HUES64 (cell line): Measurements from ENCODE around the gene CSF1R.

Experiments used
- H3K27ac ChIP-seq: 2 replicates; pipeline ENCODE4 v1.7.0; 2013; ENCODE audit warnings: low read depth, low read length, inconsistent platforms
- H3K27me3 ChIP-seq: 2 replicates; pipeline ENCODE4 v1.6.1; 2013; ENCODE audit warnings: mild to moderate bottlenecking, low read length; ENCODE audit not compliant: insufficient read depth
- H3K36me3 ChIP-seq: 2 replicates; pipeline ENCODE4 v1.6.1; 2013; ENCODE audit warnings: mild to moderate bottlenecking, low read length; ENCODE audit not compliant: insufficient read depth
- H3K4me1 ChIP-seq: 2 replicates; pipeline ENCODE4 v1.6.1; 2013; ENCODE audit warnings: mild to moderate bottlenecking, low read length, moderate library complexity; ENCODE audit not compliant: insufficient read depth
- H3K4me3 ChIP-seq: 2 replicates; pipeline ENCODE4 v1.5.1; 2013; ENCODE audit warnings: mild to moderate bottlenecking, low read length, moderate library complexity
- H3K9ac ChIP-seq: 2 replicates; pipeline ENCODE4 v1.6.1; 2013; ENCODE audit warnings: mild to moderate bottlenecking, low read depth, low read length
- H3K9me3 ChIP-seq: 2 replicates; pipeline ENCODE4 v1.6.1; 2013; ENCODE audit warnings: low read depth, low read length; ENCODE audit not compliant: insufficient read depth
- WGBS: fragments of 150-250, 120-280 bp; methylation state at CpG from one replicate; pipeline ENCODE4 v1.1.7; 2013; ENCODE audit warnings: missing lambda C conversion rate; 5-methylcytosine and 5-hydroxymethylcytosine counted together

CSF1R gene

DNA sequence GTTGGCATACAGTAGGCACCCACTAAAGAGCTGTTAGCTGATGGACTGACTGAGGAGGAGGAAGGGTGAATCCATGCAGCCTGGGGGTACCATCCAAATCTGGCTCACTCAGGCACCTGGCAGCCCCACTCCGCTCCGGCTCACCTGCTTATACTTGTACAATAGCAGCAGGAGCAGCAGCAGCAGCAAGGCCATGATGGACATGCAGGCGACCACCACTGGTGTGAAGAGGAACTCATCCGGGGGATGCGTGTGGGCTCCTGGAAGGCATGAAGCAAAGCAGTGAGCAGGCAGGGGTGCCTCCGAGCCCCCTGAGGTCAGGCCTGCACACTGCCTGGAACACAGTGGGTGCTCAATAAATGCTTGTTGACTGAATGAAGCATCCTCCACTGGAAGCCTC, 18.3 kb downstream of the CSF1R start:
- no peaks in the 10 kb centered on the region for H3K9me3 ChIP-seq
- H3K9ac ChIP-seq, result no peak overlapping the region
- H3K4me3 ChIP-seq, result no peak overlapping the region
- H3K27ac ChIP-seq, result no peak overlapping the region
- H3K4me1 ChIP-seq, result no peaks in the 10 kb centered on the region; the same call in 1 of the 2 replicates
- no peaks in the 10 kb centered on the region for H3K27me3 ChIP-seq
- WGBS, result 95% methylated on average over 6 of the region's 6 CpGs
- H3K36me3 ChIP-seq, result no peaks in the 10 kb centered on the region

DNA sequence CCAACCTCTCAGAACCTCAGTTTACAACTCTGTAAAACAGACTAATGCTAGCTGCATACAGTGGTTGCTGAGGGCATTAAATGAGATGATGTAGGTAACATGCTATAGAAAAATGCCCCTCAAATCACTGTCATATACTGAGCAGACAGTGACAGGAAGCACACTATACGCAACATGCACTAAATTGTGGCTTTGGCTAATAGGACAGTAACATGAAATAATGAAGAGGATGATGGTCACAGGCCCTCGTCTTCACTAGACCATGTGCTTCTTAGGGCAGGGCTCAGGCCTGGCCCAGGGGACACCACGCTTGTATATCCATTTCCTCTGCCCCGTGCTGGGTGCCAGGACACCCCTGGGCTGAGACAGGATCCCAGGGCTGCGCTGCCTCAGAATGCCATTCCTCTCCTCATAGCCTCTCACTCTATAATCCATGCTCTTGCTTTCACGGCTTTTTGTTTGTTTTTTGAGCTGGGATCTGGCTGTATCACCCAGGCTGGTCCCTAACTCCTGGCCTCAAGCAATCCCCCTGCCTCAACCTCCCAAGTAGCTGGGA, 18.9 kb downstream of the CSF1R start:
- WGBS, result 96% methylated on average over 6 of the region's 6 CpGs
- no peaks in the 10 kb centered on the region; the same call in 1 of the 2 replicates for H3K4me1 ChIP-seq

DNA sequence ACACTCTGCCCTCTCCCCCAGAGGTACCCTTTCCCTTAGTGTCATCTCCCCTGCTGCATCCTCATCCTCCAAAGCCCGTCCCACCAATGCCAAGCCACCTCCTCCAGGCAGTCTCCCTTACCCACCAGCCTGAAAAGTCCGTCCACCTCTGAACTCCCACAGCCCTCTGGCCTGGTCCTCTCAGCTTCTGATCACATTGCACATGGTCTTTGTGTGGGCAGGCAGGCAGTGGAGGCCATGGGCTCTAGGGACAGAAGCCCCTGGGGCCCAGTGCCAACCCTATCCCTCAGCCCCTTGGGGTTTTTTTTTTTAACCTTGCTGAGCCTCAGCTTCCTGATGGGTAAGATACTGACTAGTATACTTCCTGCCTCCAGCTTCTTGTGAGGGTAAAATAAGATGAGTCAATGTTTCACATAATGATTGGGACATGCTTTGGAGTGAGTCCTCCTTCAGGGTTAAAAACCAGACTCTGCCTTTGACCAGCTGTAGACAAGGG, 19.4 kb downstream of the CSF1R start:
- 92% methylated on average over 2 of the region's 2 CpGs for WGBS
- no peak overlapping the region for H3K27ac ChIP-seq
- H3K4me3 ChIP-seq, result no peak overlapping the region
- H3K27me3 ChIP-seq, result no peaks in the 10 kb centered on the region
- no peaks in the 10 kb centered on the region for H3K9me3 ChIP-seq
- H3K9ac ChIP-seq, result no peak overlapping the region
- no peaks in the 10 kb centered on the region; the same call in 1 of the 2 replicates for H3K4me1 ChIP-seq
- no peaks in the 10 kb centered on the region for H3K36me3 ChIP-seq

More for the DNA sequence above, 18.9 kb downstream of the CSF1R start:
- H3K4me3 ChIP-seq, result no peak overlapping the region
- H3K9me3 ChIP-seq, result no peaks in the 10 kb centered on the region
- no peaks in the 10 kb centered on the region for H3K27me3 ChIP-seq
- H3K27ac ChIP-seq, result no peak overlapping the region
- H3K9ac ChIP-seq, result no peak overlapping the region
- H3K36me3 ChIP-seq, result no peaks in the 10 kb centered on the region

DNA sequence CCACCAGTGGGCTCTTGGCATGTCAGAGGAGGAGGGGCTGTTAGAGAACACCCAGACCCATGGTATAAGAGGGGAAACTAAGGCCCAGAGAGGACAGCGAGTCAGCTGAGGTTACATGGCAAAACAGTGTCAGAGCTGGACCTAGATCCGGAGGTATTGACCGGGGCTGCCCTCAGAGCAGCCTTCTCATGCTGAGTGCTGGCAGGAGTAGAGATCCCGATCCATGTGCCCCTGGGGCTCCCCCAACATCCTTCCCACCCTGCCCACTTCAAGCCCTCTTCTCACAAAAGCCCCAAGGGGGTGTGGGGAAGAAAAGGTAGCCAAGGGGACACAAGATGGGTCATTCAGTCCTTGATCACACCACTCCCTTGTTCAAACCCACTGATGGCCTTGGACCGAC, 19.9 kb downstream of the CSF1R start:
- Histone ChIP-seq H3K36me3 (no peaks in the 10 kb centered on the region), H3K9me3 (no peaks in the 10 kb centered on the region), H3K27ac (no peak overlapping the region), H3K4me1 (no peaks in the 10 kb centered on the region; the same call in 1 of the 2 replicates), H3K4me3 (no peak overlapping the region), H3K9ac (no peak overlapping the region), H3K27me3 (no peaks in the 10 kb centered on the region)
- 95% methylated on average over 5 of the region's 5 CpGs for WGBS

DNA sequence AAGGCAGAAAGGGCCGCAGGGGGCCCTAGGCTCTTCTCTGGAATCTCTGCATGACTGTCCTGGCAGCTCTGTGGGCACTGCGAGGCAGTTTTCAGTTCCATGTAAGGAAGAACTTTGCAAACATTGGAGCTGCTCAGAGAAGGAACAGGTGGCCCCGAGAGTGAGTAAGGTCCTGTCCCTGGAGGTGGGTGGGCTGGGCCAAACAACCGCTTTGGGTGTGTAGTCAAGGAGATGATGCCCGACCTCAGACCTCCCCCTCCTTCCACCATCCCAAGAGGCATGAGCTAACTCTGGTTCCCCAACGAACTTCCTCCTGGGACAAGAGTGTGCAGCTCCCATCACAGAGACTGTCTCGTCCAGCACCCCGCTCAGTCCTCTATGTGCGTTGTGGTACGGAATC, 20.5 kb downstream of the CSF1R start:
- Histone ChIP-seq H3K9ac (no peak overlapping the region), H3K4me3 (no peak overlapping the region), H3K4me1 (no peaks in the 10 kb centered on the region; the same call in 1 of the 2 replicates), H3K27me3 (no peaks in the 10 kb centered on the region), H3K36me3 (no peaks in the 10 kb centered on the region), H3K27ac (no peak overlapping the region), H3K9me3 (no peaks in the 10 kb centered on the region)
- WGBS, result 88% methylated on average over 10 of the region's 10 CpGs

DNA sequence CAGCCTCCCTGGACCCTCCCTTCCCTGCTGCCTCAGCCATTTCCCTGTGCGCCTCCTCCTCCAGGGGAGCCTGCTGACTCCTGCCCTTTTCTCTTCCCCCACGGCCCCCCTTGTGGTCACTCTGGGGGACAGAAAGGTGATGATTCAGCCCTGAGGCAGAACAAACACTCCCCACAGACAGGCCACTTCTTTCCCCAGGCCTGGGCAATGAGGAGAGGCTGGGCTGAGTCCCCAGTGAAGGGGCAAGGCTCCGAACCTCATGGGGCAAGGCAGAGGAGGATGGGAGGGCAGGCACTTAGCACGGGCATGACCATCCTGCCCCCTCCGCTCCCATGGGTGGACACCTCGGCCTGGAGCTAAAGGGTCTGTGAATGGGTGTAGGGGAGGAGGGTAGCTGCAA, 21.0 kb downstream of the CSF1R start:
- Histone ChIP-seq H3K9me3 (no peaks in the 10 kb centered on the region), H3K9ac (no peak overlapping the region), H3K27me3 (no peaks in the 10 kb centered on the region), H3K27ac (no peak overlapping the region), H3K4me1 (no peaks in the 10 kb centered on the region; the same call in 1 of the 2 replicates), H3K4me3 (no peak overlapping the region), H3K36me3 (no peaks in the 10 kb centered on the region)
- WGBS, result 82% methylated on average over 6 of the region's 6 CpGs

DNA sequence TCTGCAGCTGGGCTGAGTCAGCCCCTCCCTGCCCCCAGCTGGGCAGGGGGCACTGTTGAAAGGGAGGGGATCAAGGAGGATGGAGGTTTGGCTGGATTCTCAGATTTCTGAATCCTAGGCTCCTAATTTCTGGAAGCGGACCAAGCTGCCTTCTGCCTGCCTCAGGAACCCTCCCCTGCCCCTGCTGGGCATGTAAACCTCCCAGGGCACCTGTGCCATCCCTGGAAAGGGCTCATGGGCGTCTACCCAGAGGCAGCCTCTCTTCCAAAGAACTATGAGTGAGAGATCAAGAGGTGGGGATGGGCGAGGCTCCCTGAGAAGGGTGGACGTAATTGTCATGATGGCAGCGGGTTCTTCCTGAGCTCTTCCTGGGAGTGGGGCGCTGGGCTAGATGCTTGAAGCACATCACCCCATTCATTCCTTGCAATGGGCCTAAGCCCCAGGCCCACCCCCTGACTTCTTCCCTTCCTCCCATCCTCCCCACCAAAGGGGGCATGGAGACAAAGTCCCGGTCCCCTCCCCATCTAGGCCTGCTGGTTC, 21.6 kb downstream of the CSF1R start:
- Histone ChIP-seq H3K9ac (no peak overlapping the region), H3K9me3 (no peaks in the 10 kb centered on the region), H3K4me3 (no peak overlapping the region), H3K27ac (no peak overlapping the region), H3K36me3 (no peaks in the 10 kb centered on the region), H3K4me1 (no peaks in the 10 kb centered on the region; the same call in 1 of the 2 replicates), H3K27me3 (no peaks in the 10 kb centered on the region)
- 87% methylated on average over 7 of the region's 7 CpGs for WGBS

DNA sequence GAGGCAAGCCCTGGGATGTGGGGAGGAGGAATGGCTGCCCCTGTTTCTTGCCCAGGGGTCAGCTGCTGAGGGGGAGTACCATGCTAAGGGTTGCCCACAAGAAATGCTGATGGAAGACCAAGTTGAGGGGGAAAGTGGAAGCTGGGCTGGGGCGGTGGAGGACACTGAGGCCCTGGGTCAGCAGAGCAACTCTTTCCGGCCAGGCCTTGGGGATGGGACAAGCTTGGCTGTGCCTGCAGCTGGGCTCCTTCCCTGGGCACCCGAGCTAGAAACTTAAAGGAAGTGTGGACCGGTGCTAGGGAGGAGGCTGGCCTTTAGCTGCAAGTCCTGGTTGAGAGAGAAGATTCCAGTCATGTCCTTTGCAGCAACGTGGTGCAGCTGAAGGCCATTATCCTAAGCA, 22.7 kb downstream of the CSF1R start:
- Histone ChIP-seq H3K27ac (no peak overlapping the region), H3K36me3 (no peaks in the 10 kb centered on the region), H3K9ac (no peak overlapping the region), H3K4me1 (no peaks in the 10 kb centered on the region; the same call in 1 of the 2 replicates), H3K9me3 (no peaks in the 10 kb centered on the region), H3K27me3 (no peaks in the 10 kb centered on the region), H3K4me3 (no peak overlapping the region)
- WGBS, result 90% methylated on average over 5 of the region's 5 CpGs

- H3K9ac ChIP-seq, result no peak overlapping the region
- 94% methylated on average over 2 of the region's 2 CpGs for WGBS
Observed at GRCh38 chr5:150062216-150062922, 24.0 kb downstream of the CSF1R start.

DNA sequence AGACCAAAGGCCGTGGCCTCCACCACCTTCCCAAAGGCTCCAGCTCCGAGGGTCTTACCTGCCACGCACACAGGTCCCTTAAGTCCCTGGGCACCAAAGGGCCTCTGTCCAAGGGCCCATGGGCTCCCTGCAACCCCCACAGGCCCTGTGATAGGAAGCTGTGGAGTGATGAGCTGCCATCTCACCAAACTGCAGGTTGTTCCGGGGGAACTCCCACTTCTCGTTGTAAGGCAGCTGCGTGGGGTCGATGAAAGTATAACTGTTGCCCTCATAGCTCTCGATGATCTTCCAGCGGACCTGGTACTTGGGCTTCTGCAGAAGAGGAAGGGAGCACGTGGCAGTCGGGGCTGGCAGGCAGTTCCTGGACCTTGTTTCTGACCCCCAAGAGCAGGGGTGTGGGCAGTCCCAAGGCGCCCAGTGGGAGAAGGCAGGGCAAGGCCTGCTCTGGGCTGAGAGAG, 24.8 kb downstream of the CSF1R start:
- Histone ChIP-seq H3K36me3 (no peaks in the 10 kb centered on the region), H3K4me1 (peaks cover 12% of the 10 kb centered on the region), H3K27ac (no peak overlapping the region), H3K4me3 (no peak overlapping the region), H3K27me3 (no peaks in the 10 kb centered on the region), H3K9ac (no peak overlapping the region), H3K9me3 (no peaks in the 10 kb centered on the region)
- 96% methylated on average over 12 of the region's 12 CpGs for WGBS

More at GRCh38 chr5:150062216-150062922, 24.0 kb downstream of the CSF1R start:
- no peaks in the 10 kb centered on the region for H3K9me3 ChIP-seq
- H3K27ac ChIP-seq, result no peak overlapping the region
- no peak overlapping the region for H3K4me3 ChIP-seq
- H3K4me1 ChIP-seq, result peaks cover 11% of the 10 kb centered on the region
- H3K27me3 ChIP-seq, result no peaks in the 10 kb centered on the region
- H3K36me3 ChIP-seq, result no peaks in the 10 kb centered on the region

DNA sequence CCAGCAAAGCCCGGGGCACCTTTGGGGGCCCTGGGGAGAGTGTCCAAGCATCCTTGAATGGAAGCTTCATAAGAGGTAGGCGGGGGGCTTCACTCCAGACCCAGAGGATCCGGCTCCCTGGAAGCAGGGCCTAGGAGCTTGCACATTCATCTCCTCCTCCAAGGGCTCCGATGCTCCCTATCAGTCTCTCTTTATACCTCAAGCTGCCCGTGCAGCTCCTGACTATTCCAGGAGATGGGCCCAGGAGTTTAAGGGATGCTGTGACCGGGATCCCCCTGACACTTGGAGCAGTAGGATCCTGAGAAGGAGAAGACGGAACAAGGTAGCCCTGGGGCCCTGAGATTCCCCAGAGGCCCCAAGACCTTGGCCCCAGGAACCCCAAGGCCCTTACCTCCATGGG, 25.9 kb downstream of the CSF1R start:
- H3K27me3 ChIP-seq, result no peaks in the 10 kb centered on the region
- H3K4me1 ChIP-seq, result peaks cover 12% of the 10 kb centered on the region
- H3K4me3 ChIP-seq, result no peak overlapping the region
- H3K27ac ChIP-seq, result no peak overlapping the region
- no peaks in the 10 kb centered on the region for H3K9me3 ChIP-seq
- no peak overlapping the region for H3K9ac ChIP-seq
- no peaks in the 10 kb centered on the region for H3K36me3 ChIP-seq
- 82% methylated on average over 7 of the region's 7 CpGs for WGBS
